ENCODE measurements around the gene DDTL. TPM values are rescaled to one million over a fixed set of nuclear protein-coding genes. Genes with fewer than 3 reads are reported as not detected.
A peak's percentile ranks its signal among the peaks of the same experiment; 100 is the strongest.

The DDTL gene
- total RNA-seq, 1 experiment from 2014 or later: 5.8 TPM

DNA sequence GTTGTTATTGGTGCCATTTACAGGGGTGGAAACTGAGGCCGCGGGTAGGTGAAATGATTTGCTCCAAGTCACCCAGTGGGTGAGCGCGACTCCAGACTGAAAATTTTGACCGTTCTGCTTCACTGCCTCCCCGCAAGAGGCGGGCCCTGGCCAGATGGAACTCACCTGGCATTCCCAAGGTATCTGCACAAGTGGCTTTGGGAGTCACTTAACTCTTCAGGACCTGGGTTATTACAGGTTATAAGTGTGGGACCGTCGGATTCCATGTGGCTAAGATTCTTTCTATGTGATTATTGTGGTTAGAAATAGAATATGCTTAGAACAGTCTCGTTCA lies 45.0 kb downstream of the DDTL start:
- Mint-ChIP-seq H3K36me3 (peaks cover 5% of the 10 kb centered on the region), H3K27me3 (ENCODE audit: low read depth) (peaks cover 15% of the 10 kb centered on the region), H3K4me1 (peaks cover 4% of the 10 kb centered on the region), H3K27ac (peak overlapping the region; percentile 55), H3K9me3 (peaks cover 12% of the 10 kb centered on the region), H3K4me3 (peak overlapping the region; percentile 85)
- DNase-seq (ENCODE audit: low spot score): no peak
- ChIA-PET POLR2A (no interaction called here), CTCF (interaction anchor here (1.7 kb wide), 1 partner anchor 145 kb away, joined by 15 read pairs; no protein-coding TSS in a partner anchor)
- no peak; the same call in 1 of the 2 replicates for ATAC-seq
- TF ChIP-seq, protein P1, sequence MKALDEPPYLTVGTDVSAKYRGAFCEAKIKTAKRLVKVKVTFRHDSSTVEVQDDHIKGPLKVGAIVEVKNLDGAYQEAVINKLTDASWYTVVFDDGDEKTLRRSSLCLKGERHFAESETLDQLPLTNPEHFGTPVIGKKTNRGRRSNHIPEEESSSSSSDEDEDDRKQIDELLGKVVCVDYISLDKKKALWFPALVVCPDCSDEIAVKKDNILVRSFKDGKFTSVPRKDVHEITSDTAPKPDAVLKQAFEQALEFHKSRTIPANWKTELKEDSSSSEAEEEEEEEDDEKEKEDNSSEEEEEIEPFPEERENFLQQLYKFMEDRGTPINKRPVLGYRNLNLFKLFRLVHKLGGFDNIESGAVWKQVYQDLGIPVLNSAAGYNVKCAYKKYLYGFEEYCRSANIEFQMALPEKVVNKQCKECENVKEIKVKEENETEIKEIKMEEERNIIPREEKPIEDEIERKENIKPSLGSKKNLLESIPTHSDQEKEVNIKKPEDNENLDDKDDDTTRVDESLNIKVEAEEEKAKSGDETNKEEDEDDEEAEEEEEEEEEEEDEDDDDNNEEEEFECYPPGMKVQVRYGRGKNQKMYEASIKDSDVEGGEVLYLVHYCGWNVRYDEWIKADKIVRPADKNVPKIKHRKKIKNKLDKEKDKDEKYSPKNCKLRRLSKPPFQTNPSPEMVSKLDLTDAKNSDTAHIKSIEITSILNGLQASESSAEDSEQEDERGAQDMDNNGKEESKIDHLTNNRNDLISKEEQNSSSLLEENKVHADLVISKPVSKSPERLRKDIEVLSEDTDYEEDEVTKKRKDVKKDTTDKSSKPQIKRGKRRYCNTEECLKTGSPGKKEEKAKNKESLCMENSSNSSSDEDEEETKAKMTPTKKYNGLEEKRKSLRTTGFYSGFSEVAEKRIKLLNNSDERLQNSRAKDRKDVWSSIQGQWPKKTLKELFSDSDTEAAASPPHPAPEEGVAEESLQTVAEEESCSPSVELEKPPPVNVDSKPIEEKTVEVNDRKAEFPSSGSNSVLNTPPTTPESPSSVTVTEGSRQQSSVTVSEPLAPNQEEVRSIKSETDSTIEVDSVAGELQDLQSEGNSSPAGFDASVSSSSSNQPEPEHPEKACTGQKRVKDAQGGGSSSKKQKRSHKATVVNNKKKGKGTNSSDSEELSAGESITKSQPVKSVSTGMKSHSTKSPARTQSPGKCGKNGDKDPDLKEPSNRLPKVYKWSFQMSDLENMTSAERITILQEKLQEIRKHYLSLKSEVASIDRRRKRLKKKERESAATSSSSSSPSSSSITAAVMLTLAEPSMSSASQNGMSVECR (CRISPR knock-in tag; IDR thresholded peaks at IDR 0.05; ENCODE audit: borderline replicate concordance): 0 out of 2 replicates have a peak, but pooled peaks have one; percentile 1
- TF ChIP-seq ZBTB21 (CRISPR knock-in tag; IDR thresholded peaks at IDR 0.05; ENCODE audit: borderline replicate concordance): no peak

DNA sequence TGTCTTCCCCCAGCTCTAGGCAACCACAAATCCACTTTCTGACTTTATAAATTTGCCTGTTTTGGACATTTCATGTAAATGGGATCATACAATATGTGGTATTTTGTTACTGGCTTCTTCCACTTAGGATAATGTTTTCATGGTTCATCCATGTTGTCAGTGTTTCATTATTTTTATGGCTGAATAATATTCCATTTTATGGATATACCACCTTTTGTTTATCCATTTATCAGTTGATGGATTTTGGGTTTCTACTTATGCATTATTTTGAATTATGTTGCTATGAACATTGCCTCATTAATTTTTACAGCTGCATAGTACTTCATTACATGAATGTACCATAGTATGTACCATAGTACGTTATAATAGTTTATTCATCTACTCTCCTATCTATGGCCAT lies 49.5 kb downstream of the DDTL start:
- Mint-ChIP-seq H3K36me3 (peaks cover 8% of the 10 kb centered on the region), H3K9me3 (peaks cover 7% of the 10 kb centered on the region), H3K27me3 (ENCODE audit: low read depth) (no peaks in the 10 kb centered on the region), H3K27ac (no peak overlapping the region), H3K4me3 (no peak overlapping the region), H3K4me1 (peaks cover 4% of the 10 kb centered on the region)
- ChIA-PET POLR2A (no interaction called here), CTCF (no interaction called here)
- TF ChIP-seq CREB1 (CRISPR knock-in tag; IDR thresholded peaks at IDR 0.05): no peak
- TF ChIP-seq, protein P2, sequence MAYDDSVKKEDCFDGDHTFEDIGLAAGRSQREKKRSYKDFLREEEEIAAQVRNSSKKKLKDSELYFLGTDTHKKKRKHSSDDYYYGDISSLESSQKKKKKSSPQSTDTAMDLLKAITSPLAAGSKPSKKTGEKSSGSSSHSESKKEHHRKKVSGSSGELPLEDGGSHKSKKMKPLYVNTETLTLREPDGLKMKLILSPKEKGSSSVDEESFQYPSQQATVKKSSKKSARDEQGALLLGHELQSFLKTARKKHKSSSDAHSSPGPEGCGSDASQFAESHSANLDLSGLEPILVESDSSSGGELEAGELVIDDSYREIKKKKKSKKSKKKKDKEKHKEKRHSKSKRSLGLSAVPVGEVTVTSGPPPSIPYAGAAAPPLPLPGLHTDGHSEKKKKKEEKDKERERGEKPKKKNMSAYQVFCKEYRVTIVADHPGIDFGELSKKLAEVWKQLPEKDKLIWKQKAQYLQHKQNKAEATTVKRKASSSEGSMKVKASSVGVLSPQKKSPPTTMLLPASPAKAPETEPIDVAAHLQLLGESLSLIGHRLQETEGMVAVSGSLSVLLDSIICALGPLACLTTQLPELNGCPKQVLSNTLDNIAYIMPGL (CRISPR knock-in tag; IDR thresholded peaks at IDR 0.05): no peak
- ATAC-seq (no peak), DNase-seq (ENCODE audit: low spot score) (no peak)

DNA sequence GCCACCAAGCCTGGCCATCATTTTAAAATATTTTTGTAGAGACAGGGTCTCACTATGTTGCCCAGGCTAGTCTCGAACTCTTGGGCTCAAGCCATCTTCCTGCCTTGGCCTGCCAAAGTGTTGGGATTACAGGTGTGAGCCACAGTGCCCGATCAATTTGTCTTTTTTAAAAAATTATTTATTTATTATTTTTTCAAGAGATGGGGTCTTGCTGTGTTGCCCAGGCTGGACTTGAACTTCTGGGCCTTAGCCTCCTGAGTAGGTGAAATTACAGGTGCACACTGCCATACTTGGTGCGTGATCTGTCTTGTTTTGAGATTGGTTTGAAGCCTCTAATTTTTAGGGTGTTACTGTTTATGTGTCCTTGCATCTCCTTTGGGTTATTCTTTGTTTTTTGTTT lies 54.6 kb downstream of the DDTL start:
- Mint-ChIP-seq H3K27me3 (ENCODE audit: low read depth) (no peaks in the 10 kb centered on the region), H3K36me3 (peaks cover 6% of the 10 kb centered on the region), H3K9me3 (peaks cover 3% of the 10 kb centered on the region), H3K4me1 (peaks cover 6% of the 10 kb centered on the region), H3K4me3 (no peak overlapping the region), H3K27ac (no peak overlapping the region)
- CTCF ChIA-PET: no interaction called here
- DNase-seq (ENCODE audit: low spot score) (no peak), ATAC-seq (no peak)
- POLR2A ChIA-PET: no interaction called here
- TF ChIP-seq, protein P3, sequence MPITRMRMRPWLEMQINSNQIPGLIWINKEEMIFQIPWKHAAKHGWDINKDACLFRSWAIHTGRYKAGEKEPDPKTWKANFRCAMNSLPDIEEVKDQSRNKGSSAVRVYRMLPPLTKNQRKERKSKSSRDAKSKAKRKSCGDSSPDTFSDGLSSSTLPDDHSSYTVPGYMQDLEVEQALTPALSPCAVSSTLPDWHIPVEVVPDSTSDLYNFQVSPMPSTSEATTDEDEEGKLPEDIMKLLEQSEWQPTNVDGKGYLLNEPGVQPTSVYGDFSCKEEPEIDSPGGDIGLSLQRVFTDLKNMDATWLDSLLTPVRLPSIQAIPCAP (CRISPR knock-in tag; IDR thresholded peaks at IDR 0.05): no peak
- TF ChIP-seq, protein P4, sequence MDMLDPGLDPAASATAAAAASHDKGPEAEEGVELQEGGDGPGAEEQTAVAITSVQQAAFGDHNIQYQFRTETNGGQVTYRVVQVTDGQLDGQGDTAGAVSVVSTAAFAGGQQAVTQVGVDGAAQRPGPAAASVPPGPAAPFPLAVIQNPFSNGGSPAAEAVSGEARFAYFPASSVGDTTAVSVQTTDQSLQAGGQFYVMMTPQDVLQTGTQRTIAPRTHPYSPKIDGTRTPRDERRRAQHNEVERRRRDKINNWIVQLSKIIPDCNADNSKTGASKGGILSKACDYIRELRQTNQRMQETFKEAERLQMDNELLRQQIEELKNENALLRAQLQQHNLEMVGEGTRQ (CRISPR knock-in tag; IDR thresholded peaks at IDR 0.05): no peak
- peak; percentile 57; the same call in 1 of the 2 replicates for TF ChIP-seq ZNF121 (CRISPR knock-in tag; IDR thresholded peaks at IDR 0.05)
- TF ChIP-seq, protein P5, sequence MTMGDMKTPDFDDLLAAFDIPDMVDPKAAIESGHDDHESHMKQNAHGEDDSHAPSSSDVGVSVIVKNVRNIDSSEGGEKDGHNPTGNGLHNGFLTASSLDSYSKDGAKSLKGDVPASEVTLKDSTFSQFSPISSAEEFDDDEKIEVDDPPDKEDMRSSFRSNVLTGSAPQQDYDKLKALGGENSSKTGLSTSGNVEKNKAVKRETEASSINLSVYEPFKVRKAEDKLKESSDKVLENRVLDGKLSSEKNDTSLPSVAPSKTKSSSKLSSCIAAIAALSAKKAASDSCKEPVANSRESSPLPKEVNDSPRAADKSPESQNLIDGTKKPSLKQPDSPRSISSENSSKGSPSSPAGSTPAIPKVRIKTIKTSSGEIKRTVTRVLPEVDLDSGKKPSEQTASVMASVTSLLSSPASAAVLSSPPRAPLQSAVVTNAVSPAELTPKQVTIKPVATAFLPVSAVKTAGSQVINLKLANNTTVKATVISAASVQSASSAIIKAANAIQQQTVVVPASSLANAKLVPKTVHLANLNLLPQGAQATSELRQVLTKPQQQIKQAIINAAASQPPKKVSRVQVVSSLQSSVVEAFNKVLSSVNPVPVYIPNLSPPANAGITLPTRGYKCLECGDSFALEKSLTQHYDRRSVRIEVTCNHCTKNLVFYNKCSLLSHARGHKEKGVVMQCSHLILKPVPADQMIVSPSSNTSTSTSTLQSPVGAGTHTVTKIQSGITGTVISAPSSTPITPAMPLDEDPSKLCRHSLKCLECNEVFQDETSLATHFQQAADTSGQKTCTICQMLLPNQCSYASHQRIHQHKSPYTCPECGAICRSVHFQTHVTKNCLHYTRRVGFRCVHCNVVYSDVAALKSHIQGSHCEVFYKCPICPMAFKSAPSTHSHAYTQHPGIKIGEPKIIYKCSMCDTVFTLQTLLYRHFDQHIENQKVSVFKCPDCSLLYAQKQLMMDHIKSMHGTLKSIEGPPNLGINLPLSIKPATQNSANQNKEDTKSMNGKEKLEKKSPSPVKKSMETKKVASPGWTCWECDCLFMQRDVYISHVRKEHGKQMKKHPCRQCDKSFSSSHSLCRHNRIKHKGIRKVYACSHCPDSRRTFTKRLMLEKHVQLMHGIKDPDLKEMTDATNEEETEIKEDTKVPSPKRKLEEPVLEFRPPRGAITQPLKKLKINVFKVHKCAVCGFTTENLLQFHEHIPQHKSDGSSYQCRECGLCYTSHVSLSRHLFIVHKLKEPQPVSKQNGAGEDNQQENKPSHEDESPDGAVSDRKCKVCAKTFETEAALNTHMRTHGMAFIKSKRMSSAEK (CRISPR knock-in tag; IDR thresholded peaks at IDR 0.05; ENCODE audit: borderline replicate concordance): no peak
- no peak for TF ChIP-seq SOX15 (CRISPR knock-in tag; IDR thresholded peaks at IDR 0.05)

Other genes with a start within 250 kb of the DDTL start
- 3.3 to 3.6 TPM (median 3.3 TPM) in 3 replicates for gene ZNF70, start 215.8 kb upstream of the DDTL start, total RNA-seq (2021)
- gene VPREB3, start 212.5 kb upstream of the DDTL start, total RNA-seq (2021): 0.81 to 1.3 TPM (median 0.87 TPM) in 3 replicates
- 2.7 to 3.6 TPM (median 3.5 TPM) in 3 replicates for gene C22orf15, start 203.9 kb upstream of the DDTL start, total RNA-seq (2021)
- gene CHCHD10, start 198.9 kb upstream of the DDTL start, total RNA-seq (2021): 170 to 198 TPM (median 171 TPM) in 3 replicates
- gene MMP11, start 194.0 kb upstream of the DDTL start, total RNA-seq (2021): 14.5 to 16.5 TPM (median 16.2 TPM) in 3 replicates
- 135 to 149 TPM (median 146 TPM) in 3 replicates for gene SMARCB1, start 179.9 kb upstream of the DDTL start, total RNA-seq (2021)
- gene DERL3, start 127.9 kb upstream of the DDTL start, total RNA-seq (2021): 10.9 to 12.5 TPM (median 11.3 TPM) in 3 replicates
- 17.2 to 21.1 TPM (median 19.9 TPM) in 3 replicates for gene SLC2A11, start 109.0 kb upstream of the DDTL start, total RNA-seq (2021)
- 1,424 to 1,978 TPM (median 1,885 TPM) in 3 replicates for gene MIF, start 72.5 kb upstream of the DDTL start, total RNA-seq (2021)
- 16.6 to 23.2 TPM (median 19.8 TPM) in 3 replicates for gene GSTT2B, start 5.7 kb upstream of the DDTL start, total RNA-seq (2021)
- gene DDT, start 7.6 kb downstream of the DDTL start, total RNA-seq (2021): 194 to 238 TPM (median 205 TPM) in 3 replicates
- 0.50 to 1.2 TPM (median 1.1 TPM) in 3 replicates for gene GSTT2, start 13.2 kb downstream of the DDTL start, total RNA-seq (2021)
- not detected in 3 replicates for gene GSTT4, start 38.6 kb downstream of the DDTL start, total RNA-seq (2021)
- gene CABIN1, start 44.4 kb downstream of the DDTL start, total RNA-seq (2021): 72.5 to 79.2 TPM (median 79.0 TPM) in 3 replicates
- gene SUSD2, start 214.6 kb downstream of the DDTL start, total RNA-seq (2021): 0.85 to 1.1 TPM (median 0.94 TPM) in 3 replicates